ENCODE data around the gene QPRT.
"Not testable (repeated sequence)": the region's sequence is repeated elsewhere in the genome, so short reads cannot be mapped to it uniquely, and the experiment has no call there.

Gene QPRT

GRCh38 chr16:29678691-29679267, at the start of gene QPRT:
TSS of gene QPRT (plus strand) at chr16:29679180. CDS start at chr16:29679198, 18 bp downstream.
- peak within 1 kb of the TSS; percentile 76 for H3K4me3 ChIP-seq (ENCODE audit: low read depth, low read length)
- H3K27ac ChIP-seq, result peak within 1 kb of the TSS; percentile 99
- no peaks in the 10 kb centered on the region for H3K27me3 ChIP-seq (ENCODE audit: insufficient read depth, low read depth, severe bottlenecking)
- no peak for TF ChIP-seq CTCF (IDR thresholded peaks at IDR 0.05; ENCODE audit: low read depth, low read length)
- peak; percentile 93 for DNase-seq
- H3K36me3 ChIP-seq, result peaks cover 28% of the 10 kb centered on the region
- H3K9me3 ChIP-seq (ENCODE audit: severe bottlenecking), result peaks cover 3% of the 10 kb centered on the region

- H3K4me3 ChIP-seq (ENCODE audit: low read depth, low read length); H3K27me3 ChIP-seq (ENCODE audit: insufficient read depth, low read depth, severe bottlenecking); DNase-seq; H3K27ac ChIP-seq; H3K9me3 ChIP-seq (ENCODE audit: severe bottlenecking); H3K36me3 ChIP-seq: not testable (repeated sequence)
Measured at GRCh38 chr16:29629318-29629717, 49.7 kb upstream of the QPRT start.

GRCh38 chr16:29631658-29632057, 47.3 kb upstream of the QPRT start:
- H3K9me3 ChIP-seq (ENCODE audit: severe bottlenecking); H3K36me3 ChIP-seq; H3K27me3 ChIP-seq (ENCODE audit: insufficient read depth, low read depth, severe bottlenecking); H3K4me3 ChIP-seq (ENCODE audit: low read depth, low read length); H3K27ac ChIP-seq; DNase-seq: not testable (repeated sequence)

DNA sequence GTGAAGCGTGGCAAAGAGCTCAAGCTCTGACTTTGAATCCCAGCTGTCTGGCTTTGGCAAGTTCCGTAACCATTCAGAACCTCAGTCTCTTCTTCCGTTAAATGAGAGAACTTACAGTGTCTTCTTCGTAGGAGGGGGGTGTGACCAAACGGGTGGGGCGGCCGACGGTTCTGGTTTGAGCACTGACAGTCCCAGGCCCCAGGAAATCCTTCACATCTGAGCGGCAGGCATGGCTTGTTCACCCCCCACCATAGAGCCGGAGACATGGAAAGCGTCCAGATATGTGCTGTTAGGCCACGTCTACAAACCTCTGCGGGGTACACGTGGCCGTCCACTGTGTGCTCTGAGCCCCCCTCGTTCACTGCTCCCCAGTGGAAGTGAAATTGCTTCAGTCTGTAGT, 43.1 kb upstream of the QPRT start:
- not testable (repeated sequence) for H3K27ac ChIP-seq; H3K27me3 ChIP-seq (ENCODE audit: insufficient read depth, low read depth, severe bottlenecking); H3K9me3 ChIP-seq (ENCODE audit: severe bottlenecking); H3K4me3 ChIP-seq (ENCODE audit: low read depth, low read length); DNase-seq; H3K36me3 ChIP-seq

- H3K27ac ChIP-seq; H3K4me3 ChIP-seq (ENCODE audit: low read depth, low read length); H3K9me3 ChIP-seq (ENCODE audit: severe bottlenecking); H3K27me3 ChIP-seq (ENCODE audit: insufficient read depth, low read depth, severe bottlenecking); H3K36me3 ChIP-seq; DNase-seq: not testable (repeated sequence)
Measured at GRCh38 chr16:29636368-29636767, 42.6 kb upstream of the QPRT start.

DNA sequence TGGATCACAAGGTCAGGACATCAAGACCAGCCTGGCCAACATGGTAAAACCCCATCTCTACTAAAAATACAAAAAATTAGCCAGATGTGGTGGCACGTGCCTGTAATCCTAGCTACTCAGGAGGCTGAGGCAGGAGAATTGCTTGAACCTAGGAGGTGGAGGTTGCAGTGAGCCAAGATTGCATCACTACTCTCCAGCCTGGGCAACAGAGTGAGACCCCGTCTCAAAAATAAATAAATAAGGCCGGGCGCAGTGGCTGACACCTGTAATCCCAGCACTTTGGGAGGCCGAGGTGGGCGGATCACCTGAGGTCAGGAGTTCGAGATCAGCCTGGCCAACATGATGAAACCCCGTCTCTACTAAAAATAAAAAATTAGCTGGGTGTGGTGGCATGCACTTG, 40.2 kb upstream of the QPRT start:
- not testable (repeated sequence) for DNase-seq; H3K36me3 ChIP-seq; H3K4me3 ChIP-seq (ENCODE audit: low read depth, low read length); H3K27me3 ChIP-seq (ENCODE audit: insufficient read depth, low read depth, severe bottlenecking); H3K27ac ChIP-seq; H3K9me3 ChIP-seq (ENCODE audit: severe bottlenecking)

DNA sequence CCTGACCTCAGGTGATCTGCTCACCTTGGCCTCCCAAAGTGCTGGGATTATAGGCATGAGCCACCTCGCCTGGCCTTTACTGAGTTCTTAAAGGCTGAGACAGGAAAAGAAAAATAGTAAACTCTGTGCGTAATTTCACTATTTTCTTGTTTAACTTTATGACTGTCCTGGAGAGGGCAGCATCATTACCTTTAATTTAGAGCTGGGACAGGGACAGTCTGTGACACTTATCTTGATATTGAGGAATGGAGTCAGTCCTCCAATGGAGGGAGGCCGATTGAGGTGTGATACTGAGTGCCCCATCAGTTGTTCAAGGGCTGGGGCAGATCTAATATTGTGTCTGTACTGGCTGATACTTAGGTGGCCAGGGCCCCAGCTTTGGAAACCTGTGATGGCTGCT, 37.4 kb upstream of the QPRT start:
- no peak overlapping the region for H3K27ac ChIP-seq
- H3K27me3 ChIP-seq (ENCODE audit: insufficient read depth, low read depth, severe bottlenecking), result no peaks in the 10 kb centered on the region
- H3K36me3 ChIP-seq, result no peaks in the 10 kb centered on the region
- H3K4me3 ChIP-seq (ENCODE audit: low read depth, low read length), result no peak overlapping the region
- peak; percentile 10; the same call in 1 of the 2 replicates for TF ChIP-seq CTCF (IDR thresholded peaks at IDR 0.05; ENCODE audit: low read depth, low read length)
- DNase-seq, result no peak
- H3K9me3 ChIP-seq (ENCODE audit: severe bottlenecking), result no peaks in the 10 kb centered on the region

DNA sequence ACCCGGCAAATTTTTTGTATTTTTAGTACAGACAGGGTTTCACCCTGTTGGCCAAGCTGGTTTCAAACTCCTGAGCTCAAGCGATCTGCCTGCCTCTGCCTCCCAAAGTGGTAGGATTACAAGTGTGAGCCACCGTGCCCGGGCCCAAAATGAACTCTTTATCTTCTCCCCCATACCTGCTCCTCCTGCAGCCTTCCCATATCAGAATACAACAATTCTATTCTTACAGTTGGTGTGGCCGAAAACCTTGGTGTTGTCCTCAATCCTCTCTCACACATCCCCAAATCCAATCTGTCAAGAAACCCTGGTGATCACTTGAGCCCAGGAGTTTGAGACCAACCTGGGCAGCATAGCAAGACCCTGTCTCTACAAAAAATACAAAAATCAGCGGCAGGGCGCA, 35.4 kb upstream of the QPRT start:
- Histone ChIP-seq H3K27ac (no peak overlapping the region), H3K9me3 (ENCODE audit: severe bottlenecking) (no peaks in the 10 kb centered on the region), H3K4me3 (ENCODE audit: low read depth, low read length) (no peak overlapping the region), H3K27me3 (ENCODE audit: insufficient read depth, low read depth, severe bottlenecking) (no peaks in the 10 kb centered on the region), H3K36me3 (no peaks in the 10 kb centered on the region)
- no peak for TF ChIP-seq CTCF (IDR thresholded peaks at IDR 0.05; ENCODE audit: low read depth, low read length)
- no peak for DNase-seq

Measured in WERI-Rb-1 (cell line).